Forelimb muscle (tissue), 1 donor: Measurements from ENCODE around the gene ADCY1. TPM values are rescaled to one million over a fixed set of nuclear protein-coding genes. Genes with fewer than 3 reads are reported as not detected.
"Not testable (repeated sequence)": the region's sequence is repeated elsewhere in the genome, so short reads cannot be mapped to it uniquely, and the experiment has no call there.

Source experiments
- DNase-seq: peaks from one replicate; pipeline ENCODE4 v3.0.0-alpha.2; 2013; ENCODE audit warnings: low read depth
- polyA plus RNA-seq: library from polyadenylated mRNA; unstranded; fragments of 120-200 nt; gene quantifications from one replicate; pipeline ENCODE4 v1.2.1, GENCODE V29; 2013; ENCODE audit not compliant: insufficient read length

ADCY1 gene
- polyA plus RNA-seq, 1 donor, result 9.9 TPM

DNA sequence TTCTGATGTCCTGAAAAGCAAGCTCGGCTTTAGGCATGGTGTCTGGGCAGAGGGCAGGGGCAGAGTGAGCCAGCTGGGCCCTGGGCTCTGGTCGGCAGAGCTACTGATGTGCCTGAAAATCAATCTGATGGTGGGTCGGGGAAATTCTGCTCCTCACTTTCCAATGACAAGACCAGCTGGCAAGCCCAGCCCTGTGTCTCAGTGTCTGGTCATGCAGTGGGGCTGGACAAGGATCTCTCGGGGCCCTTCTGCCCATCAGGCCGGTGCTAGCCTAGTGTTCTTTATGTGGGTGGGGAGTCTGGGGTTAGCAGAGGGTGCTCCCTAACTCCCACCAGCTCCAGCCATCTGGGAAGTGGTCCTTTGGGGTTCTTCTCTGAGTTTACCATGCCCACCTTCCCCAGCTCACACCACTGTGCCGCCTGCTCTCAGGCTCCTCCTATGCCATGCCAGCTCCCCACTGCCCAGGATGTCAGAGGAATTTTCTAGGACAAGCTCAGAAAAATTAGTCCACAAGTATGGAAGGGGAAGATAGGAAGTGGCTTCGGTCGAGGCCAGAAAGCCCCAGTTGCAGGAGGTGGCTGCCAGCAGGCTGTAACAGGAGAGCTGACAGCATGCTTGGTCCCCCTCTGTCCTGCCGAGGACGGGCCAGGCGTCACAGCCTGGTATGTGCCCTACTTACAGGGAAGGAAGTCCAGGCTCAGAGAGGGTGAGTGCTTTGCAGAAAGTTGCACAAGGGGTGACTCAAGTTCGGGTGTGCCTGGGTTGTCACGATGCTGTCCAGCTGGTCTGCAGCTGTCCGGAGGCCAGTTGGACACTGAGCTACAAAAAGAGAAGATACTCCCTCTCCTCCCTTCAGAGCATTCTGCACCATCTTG, 135.2 kb downstream of the ADCY1 start:
- DNase-seq, result no peak

DNA sequence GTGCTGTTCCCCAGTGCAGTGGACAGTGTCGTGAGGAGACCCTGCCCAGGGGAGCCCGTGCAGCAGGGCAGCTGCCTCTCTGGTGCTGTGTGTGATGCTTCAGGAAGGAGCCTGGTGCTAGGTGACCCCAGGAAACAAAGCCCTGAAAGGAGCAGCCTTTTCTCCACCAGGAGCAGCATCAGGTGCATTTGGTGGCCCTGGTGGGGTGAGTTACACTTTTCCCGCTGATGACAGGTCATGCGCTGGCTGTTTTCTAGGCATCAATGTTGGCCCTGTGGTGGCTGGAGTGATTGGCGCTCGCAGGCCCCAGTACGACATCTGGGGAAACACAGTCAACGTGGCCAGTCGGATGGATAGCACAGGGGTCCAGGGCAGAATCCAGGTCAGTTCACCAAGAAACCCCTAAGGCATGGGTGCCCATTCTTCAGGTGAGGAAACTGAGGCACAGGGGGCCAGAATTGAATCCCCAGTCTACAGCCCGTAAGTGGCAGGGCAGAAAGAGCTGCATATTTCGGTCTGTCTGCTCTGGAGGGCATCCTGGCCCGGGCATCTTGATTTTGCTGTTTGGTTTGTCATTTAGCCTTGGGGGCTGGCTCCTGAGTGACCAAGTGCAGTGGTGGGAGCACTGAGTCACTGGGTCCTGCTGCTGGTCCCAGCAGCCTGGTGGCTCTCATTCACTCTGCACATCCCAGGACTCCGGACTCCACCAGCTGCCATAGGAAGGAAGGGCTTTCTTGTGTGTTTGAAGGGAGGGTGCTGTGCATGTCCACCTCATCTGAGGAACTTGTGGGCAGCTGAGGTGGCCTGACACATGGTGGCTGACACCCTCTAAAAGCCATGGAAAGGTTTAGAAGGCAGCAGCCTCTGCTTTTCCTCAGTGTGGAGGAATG, 136.3 kb downstream of the ADCY1 start:
- no peak for DNase-seq

DNA sequence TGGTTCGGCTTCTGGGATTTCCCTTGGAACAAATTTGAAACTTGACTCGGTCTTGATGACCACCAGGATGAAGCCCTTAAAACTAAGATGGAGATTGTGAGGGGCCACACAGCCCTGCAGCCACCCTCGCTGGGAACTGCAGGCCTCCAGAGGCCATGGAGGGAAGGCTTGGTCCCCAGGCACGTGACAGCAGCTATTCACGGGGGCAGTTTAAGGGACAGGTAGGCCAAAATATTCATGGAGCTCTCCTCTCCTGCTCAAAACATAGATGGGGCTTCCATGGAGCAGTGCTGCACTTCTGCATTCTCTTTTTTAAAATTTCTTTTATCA, 137.0 kb downstream of the ADCY1 start:
- DNase-seq, result no peak

DNA sequence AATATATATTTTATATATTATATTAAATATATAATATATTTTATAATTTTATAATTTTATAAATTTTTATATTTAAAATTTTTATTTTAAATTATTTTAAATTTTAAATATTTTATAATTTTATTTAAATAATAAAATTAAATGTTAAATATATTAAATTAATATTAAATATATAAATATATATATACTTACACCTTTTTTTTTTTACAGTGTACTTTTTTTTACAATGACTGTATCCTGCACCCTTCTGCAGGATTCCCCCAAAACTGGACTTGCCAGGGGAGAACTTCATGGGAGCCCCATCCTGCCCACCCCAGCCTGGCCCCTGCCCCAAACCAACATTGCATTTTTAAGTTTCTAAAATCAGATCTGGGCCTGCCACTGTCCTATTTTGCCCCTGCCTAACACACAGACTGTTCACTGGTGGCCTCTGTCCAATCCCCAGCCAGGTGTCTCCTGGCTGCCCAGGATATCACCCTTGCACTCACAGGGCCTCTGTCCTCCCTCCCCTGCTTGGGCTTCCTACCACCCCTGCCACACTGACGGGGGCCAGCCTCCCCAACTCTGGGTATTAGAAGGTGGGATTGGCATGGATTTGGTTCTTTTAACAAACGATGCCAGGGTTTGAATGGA, 138.0 kb downstream of the ADCY1 start:
- DNase-seq, result no peak

DNA sequence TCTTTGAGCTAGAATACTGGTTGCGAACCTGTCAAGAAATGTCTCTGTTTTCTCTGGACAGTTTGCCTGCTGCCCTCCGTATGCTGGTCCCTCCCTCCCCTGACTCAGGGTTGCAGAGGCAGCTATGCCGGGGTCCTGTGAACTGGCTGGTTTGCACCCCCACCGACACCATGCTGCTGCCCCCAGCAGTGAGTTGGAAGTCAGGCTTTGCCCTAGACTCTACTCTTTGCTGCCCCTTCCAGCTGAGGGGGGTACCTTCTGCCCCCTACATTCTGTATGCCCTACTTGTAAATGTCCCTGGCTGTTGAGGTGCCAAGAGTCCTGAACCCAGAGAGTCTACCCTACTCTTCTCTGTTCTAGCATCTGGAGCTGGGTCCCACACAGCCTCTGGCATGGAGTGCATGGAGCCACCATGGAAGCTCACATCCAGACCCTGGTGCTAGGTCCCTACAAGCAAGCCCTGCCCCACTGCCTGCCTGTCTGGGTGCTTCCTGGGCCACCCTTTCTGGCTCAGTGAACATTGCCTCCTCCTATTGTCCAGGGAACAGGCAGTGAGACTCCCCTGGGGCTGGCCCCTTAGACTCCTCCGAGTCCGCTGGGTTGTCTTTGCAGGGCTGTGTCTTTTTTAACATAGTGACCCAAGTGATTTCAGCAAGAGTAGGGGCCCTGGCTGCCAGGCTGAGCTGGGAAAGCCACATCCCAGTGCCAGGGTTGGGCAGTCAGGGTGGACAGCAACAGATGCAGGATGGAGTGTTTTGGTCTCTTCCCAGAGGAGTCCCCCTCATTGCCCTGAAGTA, 138.9 kb downstream of the ADCY1 start:
- no peak for DNase-seq

DNA sequence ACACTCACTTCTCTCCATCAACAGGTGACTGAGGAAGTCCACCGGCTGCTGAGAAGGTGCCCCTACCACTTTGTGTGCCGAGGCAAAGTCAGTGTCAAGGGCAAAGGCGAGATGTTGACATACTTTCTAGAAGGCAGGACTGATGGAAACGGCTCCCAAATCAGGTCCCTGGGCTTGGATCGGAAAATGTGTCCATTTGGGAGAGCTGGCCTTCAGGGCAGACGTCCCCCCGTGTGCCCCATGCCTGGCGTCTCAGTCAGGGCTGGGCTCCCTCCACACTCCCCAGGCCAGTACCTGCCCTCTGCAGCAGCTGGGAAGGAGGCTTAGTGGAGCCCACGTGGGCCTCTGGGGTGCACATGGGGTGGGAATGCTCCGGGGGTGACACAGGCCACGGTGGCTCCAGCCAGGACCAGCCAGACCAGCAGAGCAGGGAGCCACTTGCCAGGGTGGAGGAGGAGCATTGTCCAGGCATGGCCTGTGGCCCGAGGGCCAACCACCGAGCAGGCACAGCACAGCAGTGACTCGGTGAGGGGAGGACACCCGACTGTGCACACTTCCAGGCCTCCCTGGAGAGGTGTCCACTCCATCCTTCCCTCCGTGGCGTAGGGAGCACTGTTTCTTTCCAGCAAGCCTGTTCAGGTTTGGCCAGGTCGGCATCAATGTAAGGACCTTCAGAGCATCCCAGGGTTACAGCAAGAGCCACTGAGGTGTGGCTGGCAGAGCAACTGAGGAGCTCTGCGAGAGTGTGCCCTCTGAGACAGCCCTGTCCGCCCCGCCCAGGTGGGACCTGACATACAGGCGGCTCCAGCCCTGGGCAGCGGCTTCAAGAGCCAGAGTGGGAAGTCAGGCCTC, 139.7 kb downstream of the ADCY1 start:
- DNase-seq, result no peak

DNA sequence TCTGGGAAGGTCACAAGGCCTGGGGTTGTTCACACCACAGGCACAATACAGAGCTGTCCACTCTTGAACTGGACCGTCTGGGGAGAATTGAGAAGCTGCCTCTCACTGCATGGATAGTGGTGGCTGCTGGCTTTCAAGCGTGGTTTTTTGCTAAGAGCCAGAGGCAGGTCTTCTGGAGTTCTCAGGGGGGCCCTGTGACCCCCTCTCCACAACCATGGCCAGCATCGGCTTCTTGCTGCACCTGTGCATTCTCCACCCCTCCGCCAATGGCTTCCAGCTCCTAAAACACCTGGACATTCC, 140.3 kb downstream of the ADCY1 start:
- DNase-seq, result no peak

DNA sequence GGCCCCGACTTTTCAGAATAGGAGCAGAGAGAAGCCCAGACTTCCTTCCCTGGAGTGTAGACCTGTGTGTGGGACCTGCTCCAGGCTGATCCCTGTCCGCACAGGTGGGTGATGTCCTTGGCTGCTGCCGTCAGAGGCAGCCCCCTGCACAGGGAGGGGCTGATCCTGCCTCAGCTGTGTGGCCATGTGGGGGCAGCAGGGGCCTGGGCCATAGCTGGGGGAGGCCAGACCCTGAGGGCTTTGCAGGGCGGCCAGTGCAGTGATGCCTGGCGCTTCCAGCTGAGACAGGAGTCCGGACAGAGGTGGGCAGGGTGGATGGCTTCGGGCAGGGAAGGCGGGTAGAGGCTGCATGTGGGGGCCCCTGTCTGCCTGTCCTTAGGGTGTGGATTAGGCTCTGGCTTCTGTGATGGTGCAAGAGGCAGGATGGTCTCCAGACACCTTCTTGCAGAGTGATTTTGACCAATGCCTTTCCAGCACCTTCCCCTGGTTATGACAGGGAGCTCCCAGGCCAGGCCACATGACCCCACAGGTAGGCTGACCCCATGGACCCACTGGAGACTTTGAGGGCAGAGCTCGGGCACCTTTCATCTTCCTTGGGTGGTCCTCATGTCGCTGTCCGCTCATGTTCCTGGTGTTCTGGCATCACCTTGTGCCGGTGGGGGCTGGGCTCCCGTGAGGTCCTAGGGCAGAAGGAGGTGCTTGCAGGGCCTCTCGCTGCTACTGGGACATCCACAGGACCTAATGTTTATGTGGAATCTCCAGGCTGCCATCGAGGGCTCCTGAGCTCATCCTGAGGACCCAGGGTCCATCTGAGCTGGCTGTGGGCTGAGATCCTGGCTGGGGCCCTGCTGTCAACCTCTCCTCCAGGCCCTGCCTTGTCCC, 141.5 kb downstream of the ADCY1 start:
- no peak for DNase-seq

DNA sequence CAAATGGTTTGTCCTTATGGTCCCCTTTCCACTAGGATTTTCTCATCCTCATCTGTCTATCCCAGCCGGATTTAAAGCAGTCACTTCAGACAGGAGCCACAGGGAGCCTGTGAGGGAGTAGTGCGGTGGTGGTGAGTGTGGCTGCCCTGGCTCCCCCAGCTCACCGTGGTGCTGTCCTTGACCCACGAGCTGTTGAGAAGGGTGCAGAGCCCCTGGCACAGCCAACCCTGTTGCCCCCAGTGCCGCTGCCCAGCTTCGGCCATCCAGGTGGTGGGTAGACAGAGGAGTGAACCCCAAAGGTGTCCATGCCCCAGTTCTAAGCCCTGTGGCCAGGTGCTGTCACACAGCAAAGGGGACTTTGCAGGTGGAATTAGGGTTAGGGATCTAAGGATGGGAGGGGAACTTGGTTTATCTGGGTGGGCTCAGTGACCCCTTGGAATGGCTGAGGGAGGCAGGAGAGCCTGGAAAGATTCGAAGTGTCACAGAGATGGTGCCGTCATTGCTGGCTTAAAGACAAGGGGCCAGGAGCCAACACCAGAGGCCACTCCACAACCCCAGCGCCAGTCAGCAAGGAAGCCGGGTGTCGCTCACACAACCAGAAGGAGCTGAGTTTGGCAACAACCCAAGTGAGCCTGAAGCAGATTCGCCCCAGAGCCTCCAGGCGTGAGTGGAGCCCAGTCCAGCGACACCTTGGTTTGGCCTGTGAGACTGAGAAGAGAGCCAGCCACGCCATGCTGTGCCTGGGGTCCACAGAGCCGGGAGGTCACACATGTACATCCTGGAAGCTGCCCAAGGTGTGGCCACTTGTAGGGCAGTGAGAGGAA, 142.4 kb downstream of the ADCY1 start:
- DNase-seq, result no peak

DNA sequence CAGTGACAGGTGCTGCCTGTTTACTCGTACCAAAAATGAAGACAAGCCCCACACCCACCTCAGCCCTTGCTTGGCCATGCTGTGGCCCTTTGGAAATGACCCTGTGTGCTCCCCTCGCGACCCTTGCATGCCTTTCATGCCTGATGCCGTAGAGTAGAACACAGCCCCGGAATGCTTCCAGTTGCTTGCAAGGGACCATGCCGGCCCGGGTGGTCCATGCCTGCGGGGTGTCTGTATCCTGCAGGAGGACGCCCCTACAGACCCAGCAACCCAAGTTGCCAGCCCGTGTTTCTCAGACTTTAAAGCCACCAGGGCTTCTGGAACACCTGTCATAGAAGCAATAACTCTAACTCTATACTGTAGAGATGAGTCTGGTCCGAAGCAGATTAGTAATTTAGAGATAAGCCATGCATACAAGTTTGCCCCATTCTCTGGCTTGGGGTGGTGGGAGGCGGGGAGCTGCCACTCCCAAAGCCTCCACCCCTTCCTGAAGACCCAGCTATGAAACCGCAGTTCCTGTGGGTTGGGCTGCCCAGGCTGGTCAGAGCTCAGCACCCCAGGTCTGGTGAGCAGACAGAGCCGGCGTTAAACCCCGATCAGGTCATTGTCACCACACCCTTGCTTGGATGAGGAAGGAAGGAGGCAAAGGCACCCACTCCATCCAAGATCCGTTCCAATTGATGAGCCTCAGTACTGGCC, 143.5 kb downstream of the ADCY1 start:
- no peak for DNase-seq

DNA sequence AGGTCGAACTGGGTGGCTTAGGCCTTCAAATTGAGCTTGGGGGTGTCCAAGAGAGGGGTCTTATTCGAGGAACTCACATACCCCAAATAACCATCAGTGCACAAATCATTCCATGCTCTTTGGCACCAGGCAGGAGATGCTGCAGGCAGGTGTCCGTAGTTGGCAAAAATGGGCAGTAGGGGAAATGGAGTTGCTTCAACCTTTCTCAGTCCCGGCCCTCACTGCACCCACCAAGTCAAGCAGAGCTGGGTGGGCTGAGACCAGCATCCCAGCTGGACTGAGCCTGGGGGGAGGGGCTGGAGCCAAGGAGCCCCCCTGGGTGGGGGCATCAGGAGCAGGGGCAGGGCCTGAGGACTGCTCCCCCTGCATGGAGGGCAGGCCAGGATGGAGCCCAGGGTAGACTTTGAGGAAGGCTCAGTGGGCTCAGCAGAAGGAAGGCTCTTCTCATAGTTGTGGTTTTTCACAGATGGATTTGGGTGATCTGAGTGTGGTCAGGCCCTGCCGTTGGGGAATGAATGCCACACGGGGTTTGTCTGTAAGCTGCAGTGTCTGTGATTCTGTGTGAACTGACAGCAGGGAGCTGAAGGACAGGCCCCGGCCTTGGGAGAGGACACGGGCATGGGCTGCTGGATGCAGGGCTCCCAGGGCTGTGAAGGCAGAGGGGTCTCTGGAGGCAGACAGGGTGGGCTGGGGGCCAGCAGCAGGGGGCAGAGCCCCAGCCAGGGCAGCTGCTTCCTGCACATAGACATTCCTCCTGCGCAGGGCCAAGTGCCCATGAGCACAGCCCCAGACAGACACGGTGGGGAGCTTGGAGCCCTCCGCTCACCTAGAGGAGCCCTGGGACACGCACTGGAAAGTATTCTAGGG, 144.5 kb downstream of the ADCY1 start:
- DNase-seq, result no peak

DNA sequence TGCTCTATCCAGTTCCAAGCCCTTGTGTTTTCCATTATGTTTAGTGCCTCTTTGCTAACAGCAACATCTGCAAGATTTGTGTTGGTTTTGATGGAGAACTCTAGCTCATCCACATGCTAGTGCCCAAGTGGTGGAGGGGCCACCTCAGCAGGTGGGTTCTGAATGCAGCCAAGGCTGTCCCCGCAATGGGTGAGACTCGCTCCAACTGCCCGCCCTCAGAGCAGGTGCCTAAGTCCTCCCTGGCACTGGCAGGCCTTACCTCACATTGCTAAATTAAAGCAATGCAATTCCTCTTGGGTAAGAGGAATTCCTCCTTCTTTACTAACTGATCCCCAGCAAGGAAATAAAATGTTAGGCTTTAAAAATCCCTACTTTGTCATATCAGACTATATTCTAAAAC, 146.8 kb downstream of the ADCY1 start:
- no peak for DNase-seq

DNA sequence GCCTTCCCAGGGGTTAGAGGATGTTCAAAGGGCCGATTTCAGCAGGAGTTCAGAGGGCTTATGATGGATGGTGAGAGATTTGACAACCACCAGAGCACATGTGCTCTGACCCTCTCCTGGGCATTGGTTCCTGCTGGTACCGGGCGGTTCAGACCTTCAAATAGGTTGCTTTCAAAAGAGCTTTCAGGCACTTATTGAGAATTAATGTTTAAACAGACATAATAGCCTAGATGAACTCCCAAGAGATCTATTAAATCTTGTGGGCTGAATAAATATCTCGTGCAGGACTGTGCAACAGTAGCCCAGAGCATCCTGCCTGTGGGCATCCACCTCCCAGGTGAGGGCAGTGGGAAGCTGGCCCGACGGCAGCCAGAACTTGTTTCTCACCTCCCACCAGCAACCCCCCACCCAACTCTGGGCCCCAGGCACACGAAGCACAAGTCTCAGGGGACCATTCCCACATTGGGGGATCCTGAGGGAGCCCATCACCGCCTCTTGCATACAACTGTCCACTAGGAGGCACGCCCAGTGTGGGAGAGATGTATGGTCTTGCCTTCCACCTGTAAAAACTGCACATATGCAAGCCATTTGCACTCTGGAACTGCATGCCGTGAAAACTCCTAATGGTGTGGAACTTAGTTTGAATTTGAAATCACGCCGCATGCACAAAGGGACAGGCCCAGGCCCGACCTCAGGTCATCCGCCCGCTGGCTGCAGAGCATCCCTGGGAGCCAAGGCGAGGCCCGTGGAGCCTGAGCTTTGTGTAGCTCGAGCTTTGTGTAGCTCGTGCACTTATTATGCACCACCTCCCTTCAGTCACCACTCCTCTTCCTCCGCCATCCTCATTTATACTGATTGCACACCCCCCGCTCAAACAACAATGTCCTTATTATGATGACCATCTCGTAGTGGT, 147.8 kb downstream of the ADCY1 start:
- no peak for DNase-seq

DNA sequence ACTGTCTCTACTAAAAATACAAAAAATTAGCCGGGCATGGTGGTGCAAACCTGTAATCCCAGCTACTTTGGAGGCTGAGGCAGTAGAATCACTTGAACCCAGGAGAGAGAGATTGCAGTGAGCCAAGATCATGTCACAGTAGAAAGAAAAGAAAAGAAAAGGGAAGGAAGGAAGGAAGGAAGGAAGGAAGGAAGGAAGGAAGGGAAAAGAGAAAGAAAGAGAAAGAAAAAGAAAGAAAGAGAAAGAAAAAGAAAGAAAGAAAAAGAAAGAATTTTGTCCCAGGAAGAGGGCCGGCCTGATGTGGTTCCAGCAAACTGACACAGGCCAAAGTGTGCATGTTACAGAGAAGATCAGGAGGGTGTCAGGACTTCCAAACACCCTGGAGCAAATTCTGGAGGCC, 151.1 kb downstream of the ADCY1 start:
- not testable (repeated sequence) for DNase-seq

DNA sequence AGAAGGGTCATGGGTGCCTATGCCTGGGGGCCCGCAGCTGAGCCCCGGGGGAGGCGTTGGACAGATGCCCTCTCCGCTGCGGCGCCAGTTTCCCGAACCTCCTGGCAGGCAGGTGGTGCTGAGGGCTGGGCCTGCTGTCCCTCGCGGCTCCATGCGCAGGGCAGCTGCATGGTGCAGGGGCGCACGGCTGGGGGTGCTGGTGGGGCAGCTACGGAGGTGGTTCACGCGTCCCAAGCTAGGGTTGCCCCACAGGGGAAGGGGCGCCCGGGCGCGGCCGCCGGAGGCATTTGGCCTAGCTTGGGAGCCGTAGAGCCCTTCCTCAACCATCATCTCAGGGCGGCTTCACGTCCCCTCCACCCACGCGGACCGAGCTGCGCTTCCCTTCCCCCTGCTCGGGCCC, 152.7 kb downstream of the ADCY1 start:
- DNase-seq, result no peak
